ENCODE measurements around the gene CCN6. TPM values are rescaled to one million over a fixed set of nuclear protein-coding genes. Genes with fewer than 3 reads are reported as not detected.
A peak's percentile ranks its signal among the peaks of the same experiment; 100 is the strongest.

Gene CCN6
- total RNA-seq, 1 experiment from 2014 or later, result not detected

GRCh38 chr6:112029045-112029822 is 24.7 kb upstream of the CCN6 start:
- peak; percentile 69 for DNase-seq (ENCODE audit: unreplicated experiment)
- POLR2A ChIA-PET, result interaction anchor here (0.7 kb wide), 1 partner anchor 845 kb away, joined by 3 read pairs; no protein-coding TSS in a partner anchor
- H3K36me3 Mint-ChIP-seq (ENCODE audit: insufficient read depth, unreplicated experiment), result no peaks in the 10 kb centered on the region
- H3K27me3 Mint-ChIP-seq (ENCODE audit: insufficient read depth, unreplicated experiment), result peaks cover 11% of the 10 kb centered on the region
- H3K4me3 Mint-ChIP-seq (ENCODE audit: unreplicated experiment), result no peak overlapping the region
- no TSS peak for BruUV-seq (replicated peaks)
- H3K9me3 Mint-ChIP-seq (ENCODE audit: unreplicated experiment), result peaks cover 6% of the 10 kb centered on the region
- peaks cover 10% of the 10 kb centered on the region for H3K4me1 Mint-ChIP-seq (ENCODE audit: insufficient read depth, unreplicated experiment)
- intact Hi-C loops (cut with micrococcal nuclease), result no loop called here
- TF ChIP-seq CTCF (IDR thresholded peaks at IDR 0.05; ENCODE audit: unreplicated experiment), result peak; percentile 71
- no peak overlapping the region for H3K27ac Mint-ChIP-seq (ENCODE audit: low read depth, unreplicated experiment)
- CTCF ChIA-PET, result interaction anchor here (0.7 to 3.9 kb wide), 13 partner anchors 9 to 1939 kb away, joined by 3 to 47 read pairs (median 4); no protein-coding TSS in a partner anchor

- H3K9me3 Mint-ChIP-seq (ENCODE audit: unreplicated experiment), result no peaks in the 10 kb centered on the region
- peaks cover 10% of the 10 kb centered on the region for H3K4me1 Mint-ChIP-seq (ENCODE audit: insufficient read depth, unreplicated experiment)
- no TSS peak for BruUV-seq (replicated peaks)
- no peak overlapping the region for H3K4me3 Mint-ChIP-seq (ENCODE audit: unreplicated experiment)
- intact Hi-C loops (cut with micrococcal nuclease), result no loop called here
- ChIA-PET POLR2A (no interaction called here), CTCF (interaction anchor here (1.1 to 5.4 kb wide), 4 partner anchors 10 to 321 kb away, joined by 3 to 32 read pairs (median 6); no protein-coding TSS in a partner anchor)
- no peak for DNase-seq (ENCODE audit: unreplicated experiment)
- TF ChIP-seq CTCF (IDR thresholded peaks at IDR 0.05; ENCODE audit: unreplicated experiment), result no peak
- no peaks in the 10 kb centered on the region for H3K36me3 Mint-ChIP-seq (ENCODE audit: insufficient read depth, unreplicated experiment)
- H3K27me3 Mint-ChIP-seq (ENCODE audit: insufficient read depth, unreplicated experiment), result peaks cover 11% of the 10 kb centered on the region
- no peak overlapping the region for H3K27ac Mint-ChIP-seq (ENCODE audit: low read depth, unreplicated experiment)
These were observed 23.5 kb upstream of the CCN6 start for GRCh38 chr6:112030206-112030960.

GRCh38 chr6:112030961-112031660 is 22.8 kb upstream of the CCN6 start:
- no peak for TF ChIP-seq CTCF (IDR thresholded peaks at IDR 0.05; ENCODE audit: unreplicated experiment)
- Mint-ChIP-seq H3K36me3 (ENCODE audit: insufficient read depth, unreplicated experiment) (no peaks in the 10 kb centered on the region), H3K4me3 (ENCODE audit: unreplicated experiment) (no peak overlapping the region), H3K4me1 (ENCODE audit: insufficient read depth, unreplicated experiment) (peaks cover 10% of the 10 kb centered on the region), H3K9me3 (ENCODE audit: unreplicated experiment) (no peaks in the 10 kb centered on the region), H3K27ac (ENCODE audit: low read depth, unreplicated experiment) (no peak overlapping the region), H3K27me3 (ENCODE audit: insufficient read depth, unreplicated experiment) (peaks cover 11% of the 10 kb centered on the region)
- CTCF ChIA-PET, result interaction anchor here (0.7 to 5.4 kb wide), 5 partner anchors 8 to 321 kb away, joined by 3 to 32 read pairs (median 5); no protein-coding TSS in a partner anchor
- DNase-seq (ENCODE audit: unreplicated experiment), result no peak
- intact Hi-C loops (cut with micrococcal nuclease), result no loop called here
- POLR2A ChIA-PET, result no interaction called here
- no TSS peak for BruUV-seq (replicated peaks)

GRCh38 chr6:112031960-112032359 is 21.9 kb upstream of the CCN6 start:
- DNase-seq (ENCODE audit: unreplicated experiment), result no peak
- TF ChIP-seq CTCF (IDR thresholded peaks at IDR 0.05; ENCODE audit: unreplicated experiment), result no peak
- Mint-ChIP-seq H3K4me1 (ENCODE audit: insufficient read depth, unreplicated experiment) (peaks cover 10% of the 10 kb centered on the region), H3K27ac (ENCODE audit: low read depth, unreplicated experiment) (no peak overlapping the region), H3K4me3 (ENCODE audit: unreplicated experiment) (no peak overlapping the region), H3K36me3 (ENCODE audit: insufficient read depth, unreplicated experiment) (no peaks in the 10 kb centered on the region), H3K27me3 (ENCODE audit: insufficient read depth, unreplicated experiment) (peaks cover 11% of the 10 kb centered on the region), H3K9me3 (ENCODE audit: unreplicated experiment) (no peaks in the 10 kb centered on the region)
- intact Hi-C loops (cut with micrococcal nuclease), result no loop called here
- ChIA-PET POLR2A (no interaction called here), CTCF (interaction anchor here (5.4 kb wide), 1 partner anchor 11 kb away, joined by 32 read pairs; no protein-coding TSS in a partner anchor)
- BruUV-seq (replicated peaks), result no TSS peak
